OCI-LY7 (cell line): Measurements from ENCODE around the gene CYP46A1. TPM values are rescaled to one million over a fixed set of nuclear protein-coding genes. Genes with fewer than 3 reads are reported as not detected.
"Not testable (repeated sequence)": the region's sequence is repeated elsewhere in the genome, so short reads cannot be mapped to it uniquely, and the experiment has no call there.

Source experiments
- BruUV-seq: library from RNA; stranded (reverse); fragments of 400-500 nt; replicated peaks from 2 replicates; lab custom pipeline; 2021; lab: Mats Ljungman, UMichigan
- CTCF ChIA-PET: fragments of 300-600 bp; sonication (Branson Sonifier 250); formaldehyde crosslinking; loops from one replicate; lab custom pipeline; 2022; ENCODE audit warnings: antibody characterized with exemption; ENCODE audit not compliant: unreplicated experiment; lab: Charles Lee
- POLR2A ChIA-PET: fragments of 300-600 bp; sonication (Branson Sonifier 250); formaldehyde crosslinking; loops from one replicate; lab custom pipeline; 2022; ENCODE audit warnings: antibody characterized with exemption; lab: Charles Lee
- DNase-seq: peaks from one replicate; pipeline ENCODE4 v3.0.0-alpha.2; 2015; ENCODE audit warnings: low spot score
- H2AFZ ChIP-seq: fragments of 200-600 bp; sonication (generic), shearing (Covaris generic); 2 replicates; pipeline ENCODE4 v1.6.1; 2014; ENCODE audit warnings: mild to moderate bottlenecking, antibody characterized with exemption, low read length, moderate library complexity
- H3K27ac ChIP-seq: fragments of 200-600 bp; sonication (generic); 2 replicates; pipeline ENCODE4 v1.5.1; 2014; ENCODE audit warnings: mixed run types, low read depth, mild to moderate bottlenecking, moderate library complexity, low read length, inconsistent platforms; ENCODE audit not compliant: poor library complexity, severe bottlenecking
- H3K36me3 ChIP-seq: fragments of 200-600 bp; sonication (generic); 2 replicates; pipeline ENCODE4 v1.6.1; 2014; ENCODE audit warnings: mild to moderate bottlenecking, antibody characterized with exemption, low read length, moderate library complexity, mixed read lengths; ENCODE audit not compliant: insufficient read depth
- H3K4me1 ChIP-seq: fragments of 200-600 bp; sonication (generic); 2 replicates; pipeline ENCODE4 v1.5.1; 2014; ENCODE audit warnings: mild to moderate bottlenecking, low read length; ENCODE audit not compliant: insufficient read depth, poor library complexity, severe bottlenecking
- H3K4me2 ChIP-seq: fragments of 200-600 bp; sonication (generic); 2 replicates; pipeline ENCODE4 v1.6.1; 2014; ENCODE audit warnings: mild to moderate bottlenecking, low read length
- H3K4me3 ChIP-seq: fragments of 200-600 bp; sonication (generic); 2 replicates; pipeline ENCODE4 v1.5.1; 2014; ENCODE audit warnings: mild to moderate bottlenecking, low read depth, low read length; ENCODE audit not compliant: poor library complexity, severe bottlenecking
- H3K79me2 ChIP-seq: fragments of 200-600 bp; sonication (generic); 2 replicates; pipeline ENCODE4 v1.6.1; 2016; ENCODE audit warnings: low read depth, mild to moderate bottlenecking, low read length, moderate library complexity, mixed read lengths; ENCODE audit not compliant: insufficient read depth
- H3K9me2 ChIP-seq: fragments of 200-600 bp; sonication (generic); 2 replicates; pipeline ENCODE4 v1.6.1; 2016; ENCODE audit warnings: mild to moderate bottlenecking, low read length, mixed read lengths; ENCODE audit not compliant: insufficient read depth
- H3K9me3 ChIP-seq: fragments of 200-600 bp; sonication (generic); 2 replicates; pipeline ENCODE4 v1.6.1; 2014; ENCODE audit warnings: mild to moderate bottlenecking, mixed run types, low read length, mixed read lengths
- H4K20me1 ChIP-seq: fragments of 200-600 bp; sonication (generic); 2 replicates; pipeline ENCODE4 v1.6.1; 2014; ENCODE audit warnings: mild to moderate bottlenecking, antibody characterized with exemption, low read length, moderate library complexity, mixed read lengths; ENCODE audit not compliant: insufficient read depth
- EZH2phosphoT487 ChIP-seq: fragments of 200-600 bp; sonication (generic); IDR thresholded peaks from 2 replicates; pipeline ENCODE4 v1.6.1; 2018; ENCODE audit warnings: low read depth, borderline replicate concordance, mild to moderate bottlenecking, mixed run types, antibody characterized with exemption, low read length, moderate library complexity, mixed read lengths
- intact Hi-C: fragments of 100-400 bp; cut with micrococcal nuclease; formaldehyde crosslinking; loops from one replicate; pipeline ENCODE4 v1.10.0; 2022; ENCODE audit not compliant: unreplicated experiment
- total RNA-seq, 2 experiments: library from RNA; depleted of rRNA in 1 of 2; stranded (reverse); fragments of >200 nt in 1 of 2; shearing (Covaris generic) in 1 of 2; gene quantifications; 2 replicates each; pipeline ENCODE4 v1.2.3, GENCODE V29; 2014 to 2022
- TF ChIP-seq, protein P1 (sequence below): fragments of 200-600 bp; sonication (generic); conservative IDR thresholded peaks from 2 replicates; pipeline ENCODE4 v1.5.1; 2014; ENCODE audit warnings: mild to moderate bottlenecking, antibody characterized with exemption, low read length, moderate library complexity, mixed read lengths

The CYP46A1 gene
- total RNA-seq, 2 experiments from 2014 or later: 4.1 to 10.8 TPM

DNA sequence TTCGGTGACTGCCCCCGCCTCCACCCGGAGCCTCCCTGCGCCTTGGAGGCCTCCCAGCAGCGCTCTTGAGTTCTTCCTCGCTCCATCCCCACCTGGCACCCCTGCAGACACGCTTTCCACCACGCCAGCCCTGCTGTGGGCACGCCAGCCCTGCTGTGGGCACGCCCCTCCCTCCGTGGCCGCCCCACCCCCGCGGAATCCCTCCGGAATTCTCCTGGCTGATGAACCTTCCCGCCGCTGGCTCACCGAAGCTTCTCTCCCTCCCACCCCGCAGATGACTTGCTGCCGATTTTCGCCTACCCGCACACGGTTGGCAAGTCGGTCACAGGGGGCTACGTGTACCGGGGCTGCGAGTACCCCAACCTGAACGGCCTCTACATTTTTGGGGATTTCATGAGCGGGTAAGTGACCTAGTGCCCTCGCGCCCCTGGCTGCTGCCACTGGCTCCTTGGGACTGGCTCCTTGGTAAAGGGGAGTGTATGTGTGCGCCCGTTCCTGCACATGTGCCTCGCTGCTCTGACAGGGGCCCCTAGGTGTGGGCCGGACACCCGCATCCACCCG, 24.0 kb upstream of the CYP46A1 start:
- BruUV-seq: no TSS peak
- intact Hi-C loops: no loop called here
- CTCF ChIA-PET: no interaction called here

DNA sequence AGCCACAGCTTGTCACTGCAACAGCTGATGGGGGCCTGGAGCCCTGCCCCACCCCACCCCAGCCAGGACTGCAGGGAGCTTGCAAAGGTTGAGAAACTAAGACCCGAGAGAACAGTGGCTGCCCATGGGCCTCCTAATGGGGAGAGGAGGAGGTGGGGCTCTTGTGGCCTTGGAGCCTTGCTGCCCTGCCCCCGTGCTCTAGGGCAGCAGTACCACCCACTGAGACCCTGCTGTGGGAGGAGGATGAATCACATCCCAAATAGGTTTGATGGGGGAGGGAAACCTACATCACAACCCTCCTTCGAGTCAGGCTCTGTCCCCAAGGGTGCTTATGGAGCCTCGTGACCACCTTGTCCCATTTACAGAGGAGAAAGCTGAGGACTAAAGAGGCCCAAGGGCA, 23.3 kb upstream of the CYP46A1 start:
- H3K4me2 ChIP-seq: no peak overlapping the region
- CTCF ChIA-PET: no interaction called here
- no peak for DNase-seq

More for the DNA sequence above, 24.0 kb upstream of the CYP46A1 start:
- Histone ChIP-seq H3K79me2 (no peaks in the 10 kb centered on the region), H3K36me3 (no peaks in the 10 kb centered on the region), H3K27ac (no peak overlapping the region), H3K9me2 (no peaks in the 10 kb centered on the region), H4K20me1 (no peaks in the 10 kb centered on the region), H2AFZ (no peak overlapping the region), H3K4me3 (no peak overlapping the region), H3K4me2 (no peak overlapping the region), H3K9me3 (no peaks in the 10 kb centered on the region), H3K4me1 (peaks cover 52% of the 10 kb centered on the region)
- no peak for TF ChIP-seq EZH2phosphoT487
- DNase-seq: no peak
- POLR2A ChIA-PET: no interaction called here

DNA sequence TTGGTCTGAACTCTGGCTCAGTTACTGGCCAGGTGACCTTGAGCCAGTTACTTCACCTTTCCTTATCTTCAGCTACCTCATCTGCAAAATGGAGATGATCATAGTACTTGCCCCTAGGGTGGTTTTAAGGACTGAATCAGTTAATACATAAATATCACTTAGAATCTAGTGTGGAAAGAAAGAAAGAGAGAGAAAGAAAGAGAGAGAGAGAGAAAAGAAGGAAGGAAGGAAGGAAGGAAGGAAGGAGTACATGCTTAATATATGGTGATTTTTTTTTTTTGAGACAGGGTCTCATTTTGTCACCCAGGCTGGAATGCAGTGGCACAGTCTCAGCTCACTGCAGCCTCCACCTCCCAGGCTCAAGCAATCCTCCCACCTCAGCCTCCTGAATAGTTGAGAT, 22.9 kb upstream of the CYP46A1 start:
- H3K9me3 ChIP-seq, H3K79me2 ChIP-seq, DNase-seq, BruUV-seq, H4K20me1 ChIP-seq, CTCF ChIA-PET, H3K36me3 ChIP-seq, H2AFZ ChIP-seq, H3K9me2 ChIP-seq, H3K27ac ChIP-seq, H3K4me3 ChIP-seq, intact Hi-C loops: not testable (repeated sequence)
- Histone ChIP-seq H3K4me1 (peaks cover 62% of the 10 kb centered on the region), H3K4me2 (peak overlapping the region; percentile 13; the same call in 1 of the 2 replicates)
- POLR2A ChIA-PET: interaction anchor here (0.5 to 0.7 kb wide), 2 partner anchors 50 to 938 kb away, joined by 3 to 4 read pairs; no protein-coding TSS in a partner anchor

More for the DNA sequence above, 23.3 kb upstream of the CYP46A1 start:
- intact Hi-C loops: no loop called here
- Histone ChIP-seq H3K27ac (no peak overlapping the region), H3K79me2 (no peaks in the 10 kb centered on the region), H3K4me1 (peaks cover 58% of the 10 kb centered on the region), H3K36me3 (no peaks in the 10 kb centered on the region), H2AFZ (0 out of 2 replicates have a peak overlapping the region, but pooled peaks have one; percentile 12), H4K20me1 (no peaks in the 10 kb centered on the region), H3K9me3 (no peaks in the 10 kb centered on the region), H3K4me3 (no peak overlapping the region), H3K9me2 (no peaks in the 10 kb centered on the region)
- BruUV-seq: no TSS peak
- no peak for TF ChIP-seq EZH2phosphoT487
- TF ChIP-seq, protein P1, sequence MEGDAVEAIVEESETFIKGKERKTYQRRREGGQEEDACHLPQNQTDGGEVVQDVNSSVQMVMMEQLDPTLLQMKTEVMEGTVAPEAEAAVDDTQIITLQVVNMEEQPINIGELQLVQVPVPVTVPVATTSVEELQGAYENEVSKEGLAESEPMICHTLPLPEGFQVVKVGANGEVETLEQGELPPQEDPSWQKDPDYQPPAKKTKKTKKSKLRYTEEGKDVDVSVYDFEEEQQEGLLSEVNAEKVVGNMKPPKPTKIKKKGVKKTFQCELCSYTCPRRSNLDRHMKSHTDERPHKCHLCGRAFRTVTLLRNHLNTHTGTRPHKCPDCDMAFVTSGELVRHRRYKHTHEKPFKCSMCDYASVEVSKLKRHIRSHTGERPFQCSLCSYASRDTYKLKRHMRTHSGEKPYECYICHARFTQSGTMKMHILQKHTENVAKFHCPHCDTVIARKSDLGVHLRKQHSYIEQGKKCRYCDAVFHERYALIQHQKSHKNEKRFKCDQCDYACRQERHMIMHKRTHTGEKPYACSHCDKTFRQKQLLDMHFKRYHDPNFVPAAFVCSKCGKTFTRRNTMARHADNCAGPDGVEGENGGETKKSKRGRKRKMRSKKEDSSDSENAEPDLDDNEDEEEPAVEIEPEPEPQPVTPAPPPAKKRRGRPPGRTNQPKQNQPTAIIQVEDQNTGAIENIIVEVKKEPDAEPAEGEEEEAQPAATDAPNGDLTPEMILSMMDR: no peak
- POLR2A ChIA-PET: interaction anchor here (0.5 to 0.7 kb wide), 2 partner anchors 49 to 937 kb away, joined by 3 to 4 read pairs; no protein-coding TSS in a partner anchor
